Neuronal stem cell (in vitro differentiated cells): ENCODE results near the gene TAP2.
A peak's percentile ranks its signal among the peaks of the same experiment; 100 is the strongest.

Experiments used
- DNase-seq: peaks from one replicate; pipeline ENCODE4 v3.0.0-alpha.2; 2013; ENCODE audit warnings: low spot score
- H2AFZ ChIP-seq: one replicate; pipeline ENCODE4 v1.6.1; 2013; ENCODE audit warnings: mild to moderate bottlenecking, low read length, inconsistent platforms
- H2AK5ac ChIP-seq: 2 replicates; pipeline ENCODE4 v1.6.1; 2013; ENCODE audit warnings: low read depth, mild to moderate bottlenecking, inconsistent platforms, low read length, moderate library complexity, mixed read lengths
- H2BK120ac ChIP-seq: 2 replicates; pipeline ENCODE4 v1.6.1; 2013; ENCODE audit warnings: low read depth, mild to moderate bottlenecking, inconsistent platforms, low read length, moderate library complexity, mixed read lengths
- H2BK12ac ChIP-seq: one replicate; pipeline ENCODE4 v1.6.1; 2013; ENCODE audit warnings: low read length, inconsistent platforms
- H2BK15ac ChIP-seq: 2 replicates; pipeline ENCODE4 v1.6.1; 2013; ENCODE audit warnings: mild to moderate bottlenecking, low read length, inconsistent platforms, mixed read lengths
- H2BK5ac ChIP-seq: one replicate; pipeline ENCODE4 v1.6.1; 2013; ENCODE audit warnings: inconsistent platforms, mild to moderate bottlenecking, low read length, moderate library complexity
- H3K14ac ChIP-seq: one replicate; pipeline ENCODE4 v1.6.1; 2013; ENCODE audit warnings: low read length, inconsistent platforms
- H3K18ac ChIP-seq: 2 replicates; pipeline ENCODE4 v1.6.1; 2013; ENCODE audit warnings: low read length, inconsistent platforms
- H3K23ac ChIP-seq: 2 replicates; pipeline ENCODE4 v1.6.1; 2013; ENCODE audit warnings: low read depth, mild to moderate bottlenecking, mixed read lengths, low read length, inconsistent platforms; ENCODE audit not compliant: poor library complexity
- H3K27ac ChIP-seq: replicated peaks from 3 replicates; pipeline ENCODE4 v1.5.1; 2013; ENCODE audit warnings: low read length, inconsistent platforms
- H3K27me3 ChIP-seq, 3 experiments: 2 replicates each; pipeline ENCODE4 v1.6.1; 2013; ENCODE audit warnings: low read length in 3 of 3, mild to moderate bottlenecking in 2 of 3, inconsistent platforms in 1 of 3, low read depth in 1 of 3, mixed read lengths in 1 of 3, moderate library complexity in 1 of 3; ENCODE audit not compliant: control insufficient read depth in 3 of 3, insufficient read depth in 3 of 3
- H3K36me3 ChIP-seq, 2 donors: replicated peaks in 1 of 2; 2 replicates each; pipeline ENCODE4 v1.6.1; 2013; ENCODE audit warnings: low read length in 2 of 2; ENCODE audit not compliant: control insufficient read depth in 2 of 2, insufficient read depth in 2 of 2
- H3K4ac ChIP-seq: 2 replicates; pipeline ENCODE4 v1.6.1; 2013; ENCODE audit warnings: inconsistent platforms, mild to moderate bottlenecking, low read length, moderate library complexity
- H3K4me1 ChIP-seq, 2 donors: 1 replicate in 1 of 2; 2 replicates in 1 of 2; pipeline ENCODE4 v1.6.1; 2013; ENCODE audit warnings: low read length in 2 of 2, low read depth in 1 of 2; ENCODE audit not compliant: control insufficient read depth in 2 of 2, insufficient read depth in 1 of 2
- H3K4me2 ChIP-seq: one replicate; pipeline ENCODE4 v1.6.1; 2013; ENCODE audit warnings: mild to moderate bottlenecking, low read length, inconsistent platforms; ENCODE audit not compliant: insufficient read depth, poor library complexity, severe bottlenecking
- H3K4me3 ChIP-seq, 2 donors: 2 replicates each; pipeline ENCODE4 v1.5.1; 2013; ENCODE audit warnings: low read length in 2 of 2, mild to moderate bottlenecking in 2 of 2, inconsistent platforms in 1 of 2, moderate library complexity in 1 of 2
- H3K79me1 ChIP-seq: one replicate; pipeline ENCODE4 v1.6.1; 2013; ENCODE audit warnings: low read depth, mild to moderate bottlenecking, inconsistent platforms, low read length, moderate library complexity
- H3K9ac ChIP-seq: one replicate; pipeline ENCODE4 v1.6.1; 2013; ENCODE audit warnings: mild to moderate bottlenecking, low read depth, low read length, inconsistent platforms; ENCODE audit not compliant: poor library complexity
- H3K9me3 ChIP-seq, 2 donors: replicated peaks in 1 of 2; 2 replicates each; pipeline versions ENCODE3 to v1.6.1; 2013; ENCODE audit warnings: low read length in 2 of 2, mild to moderate bottlenecking in 2 of 2, inconsistent platforms in 1 of 2, low read depth in 1 of 2, mixed read lengths in 1 of 2, moderate library complexity in 1 of 2; ENCODE audit not compliant: control insufficient read depth in 2 of 2, insufficient read depth in 1 of 2
- H4K8ac ChIP-seq: one replicate; pipeline ENCODE4 v1.6.1; 2013; ENCODE audit warnings: low read depth, mild to moderate bottlenecking, inconsistent platforms, low read length, moderate library complexity
- H4K91ac ChIP-seq: one replicate; pipeline ENCODE4 v1.6.1; 2013; ENCODE audit warnings: low read length, low read depth, mild to moderate bottlenecking, inconsistent platforms; ENCODE audit not compliant: poor library complexity
- WGBS, 2 donors: extraction: QIAGEN DNeasy Blood & Tissue Kit; methylation state at CpG; one replicate each; pipeline ENCODE4 v1.1.7; 2013; ENCODE audit warnings: missing lambda C conversion rate in 2 of 2, mixed read lengths in 1 of 2; ENCODE audit not compliant: insufficient read length in 2 of 2, insufficient replicate concordance in 1 of 2; ENCODE audit errors: extremely low coverage in 2 of 2; 5-methylcytosine and 5-hydroxymethylcytosine counted together

TAP2 gene

GRCh38 chr6:32818867-32819266 lies 19.7 kb downstream of the TAP2 start:
- no peak for DNase-seq
- no CpG with 5 or more reads among the region's 2 CpGs for WGBS, 2 donors
- Histone ChIP-seq H3K4me1 (no peaks in the 10 kb centered on the region), H3K4me2 (no peak overlapping the region), H2AFZ (no peak overlapping the region), H2BK12ac (no peak overlapping the region), H3K18ac (no peak overlapping the region), H3K23ac (no peak overlapping the region), H3K9me3 (no peaks in the 10 kb centered on the region), H3K4me3 (no peak overlapping the region), H3K36me3 (no peaks in the 10 kb centered on the region), H3K4ac (no peak overlapping the region), H3K9ac (no peak overlapping the region), H2BK5ac (no peak overlapping the region), H2AK5ac (no peak overlapping the region), H4K91ac (no peak overlapping the region), H4K8ac (no peak overlapping the region), H3K27ac (no peak overlapping the region), H2BK15ac (no peak overlapping the region), H2BK120ac (no peak overlapping the region), H3K14ac (no peak overlapping the region), H3K79me1 (no peaks in the 10 kb centered on the region), H3K27me3 (peaks cover 0 to 58% (median 0%) of the 10 kb centered on the region in 3 experiments)

- Histone ChIP-seq H3K36me3 (no peaks in the 10 kb centered on the region), H3K4me2 (no peak within 1 kb of the TSS), H3K9me3 (no peaks in the 10 kb centered on the region), H4K8ac (no peak within 1 kb of the TSS), H3K27ac (no peak within 1 kb of the TSS), H2BK15ac (no peak within 1 kb of the TSS), H3K4me3 (no peak within 1 kb of the TSS), H3K27me3 (peaks cover 0 to 73% (median 0%) of the 10 kb centered on the region in 3 experiments), H2BK120ac (no peak within 1 kb of the TSS), H3K4ac (no peak within 1 kb of the TSS), H3K9ac (peak within 1 kb of the TSS; percentile 53), H2AFZ (no peak within 1 kb of the TSS), H3K4me1 (no peaks in the 10 kb centered on the region), H4K91ac (no peak within 1 kb of the TSS), H2BK12ac (no peak within 1 kb of the TSS), H3K79me1 (no peaks in the 10 kb centered on the region), H3K18ac (no peak within 1 kb of the TSS), H2AK5ac (no peak within 1 kb of the TSS), H3K23ac (no peak within 1 kb of the TSS), H3K14ac (no peak within 1 kb of the TSS), H2BK5ac (no peak within 1 kb of the TSS)
- no CpG with 5 or more reads among the region's 3 CpGs for WGBS, 2 donors
- DNase-seq = no peak
These were observed 21.8 kb downstream of the TAP2 start, which contains the start of gene HLA-DOB for GRCh38 chr6:32816746-32817204. Gene HLA-DOB, minus strand, starts transcription at chr6:32817002. Its CDS starts 51 bp downstream, at chr6:32816951.

- no CpG with 5 or more reads among the region's 2 CpGs for WGBS, 2 donors
- Histone ChIP-seq H3K79me1 (no peaks in the 10 kb centered on the region), H4K91ac (no peak overlapping the region), H3K9me3 (no peaks in the 10 kb centered on the region), H2BK15ac (no peak overlapping the region), H4K8ac (no peak overlapping the region), H3K4me2 (no peak overlapping the region), H3K4me1 (no peaks in the 10 kb centered on the region), H3K14ac (no peak overlapping the region), H3K4ac (no peak overlapping the region), H3K18ac (no peak overlapping the region), H2BK5ac (no peak overlapping the region), H2AK5ac (no peak overlapping the region), H3K23ac (no peak overlapping the region), H2BK120ac (no peak overlapping the region), H2AFZ (no peak overlapping the region), H3K27me3 (peaks cover 0 to 67% (median 0%) of the 10 kb centered on the region in 3 experiments), H3K27ac (no peak overlapping the region), H3K9ac (no peak overlapping the region), H2BK12ac (no peak overlapping the region), H3K36me3 (no peaks in the 10 kb centered on the region), H3K4me3 (no peak overlapping the region)
- no peak for DNase-seq
These were observed 22.5 kb downstream of the TAP2 start for GRCh38 chr6:32815996-32816395.

- H3K27ac ChIP-seq = no peak overlapping the region
- H3K79me1 ChIP-seq = no peaks in the 10 kb centered on the region
- no peak overlapping the region for H4K8ac ChIP-seq
- no peak overlapping the region for H2AFZ ChIP-seq
- no peak for DNase-seq
- no peak overlapping the region for H2AK5ac ChIP-seq
- H3K9ac ChIP-seq = no peak overlapping the region
- no peak overlapping the region for H3K4me2 ChIP-seq
- no peak overlapping the region for H3K4me3 ChIP-seq
- H3K9me3 ChIP-seq = no peaks in the 10 kb centered on the region
- no peak overlapping the region for H3K18ac ChIP-seq
- no peak overlapping the region for H2BK120ac ChIP-seq
- H3K4me1 ChIP-seq = no peaks in the 10 kb centered on the region
- H3K27me3 ChIP-seq = peaks cover 0 to 62% (median 0%) of the 10 kb centered on the region in 3 experiments
- no CpG with 5 or more reads among the region's 5 CpGs for WGBS, 2 donors
- no peak overlapping the region for H2BK5ac ChIP-seq
- H2BK12ac ChIP-seq = no peak overlapping the region
- no peak overlapping the region for H2BK15ac ChIP-seq
- H3K23ac ChIP-seq = no peak overlapping the region
- no peak overlapping the region for H3K4ac ChIP-seq
- no peak overlapping the region for H3K14ac ChIP-seq
- H3K36me3 ChIP-seq = no peaks in the 10 kb centered on the region
- no peak overlapping the region for H4K91ac ChIP-seq
These were observed 23.4 kb downstream of the TAP2 start for GRCh38 chr6:32815115-32815514.
